Neural cell (in vitro differentiated cells): ENCODE data around the gene DCTN1. TPM values are rescaled to one million over a fixed set of nuclear protein-coding genes. Genes with fewer than 3 reads are reported as not detected.

Experiments used
- H2AFZ ChIP-seq: fragments of 200-600, 300-800 bp; sonication (generic), shearing (Covaris generic); 2 replicates; pipeline ENCODE4 v1.6.0; 2014; ENCODE audit warnings: low read depth, mild to moderate bottlenecking, antibody characterized with exemption, low read length, moderate library complexity
- H3F3A ChIP-seq: fragments of 200-600 bp; shearing (Covaris generic); 2 replicates; pipeline ENCODE4 v1.6.1; 2016; ENCODE audit warnings: mild to moderate bottlenecking, moderate library complexity, mixed read lengths, antibody characterized with exemption, low read length; ENCODE audit not compliant: insufficient read depth, poor library complexity, severe bottlenecking
- H3K27ac ChIP-seq: fragments of 200-600, 300-800 bp; sonication (generic), shearing (Covaris generic); 2 replicates; pipeline ENCODE4 v1.5.1; 2014; ENCODE audit warnings: mild to moderate bottlenecking, low read length, moderate library complexity
- H3K27me3 ChIP-seq: fragments of 300-800, 200-600 bp; sonication (generic), shearing (Covaris generic); 2 replicates; pipeline ENCODE4 v1.6.0; 2014; ENCODE audit warnings: mild to moderate bottlenecking, low read depth, low read length, moderate library complexity; ENCODE audit not compliant: insufficient read depth
- H3K36me3 ChIP-seq: fragments of 300-800, 200-600 bp; sonication (generic), shearing (Covaris generic); 2 replicates; pipeline ENCODE4 v1.5.1; 2014; ENCODE audit warnings: mild to moderate bottlenecking, antibody characterized with exemption, low read length, moderate library complexity; ENCODE audit not compliant: insufficient read depth
- H3K4me2 ChIP-seq: fragments of 300-800, 200-600 bp; sonication (generic), shearing (Covaris generic); 2 replicates; pipeline ENCODE4 v1.6.0; 2014; ENCODE audit warnings: mild to moderate bottlenecking, low read length
- H3K4me3 ChIP-seq: fragments of 300-800, 200-600 bp; sonication (generic), shearing (Covaris generic); 2 replicates; pipeline ENCODE4 v1.5.1; 2014; ENCODE audit warnings: mild to moderate bottlenecking, low read length, moderate library complexity
- H3K79me2 ChIP-seq: fragments of 200-600 bp; shearing (Covaris generic); replicated peaks from 2 replicates; pipeline ENCODE4 v1.6.0; 2014; ENCODE audit warnings: mild to moderate bottlenecking, low read length, moderate library complexity; ENCODE audit not compliant: insufficient read depth
- H3K9ac ChIP-seq: fragments of 300-800, 200-600 bp; sonication (generic), shearing (Covaris generic); 2 replicates; pipeline ENCODE4 v1.6.1; 2016; ENCODE audit warnings: mild to moderate bottlenecking, low read length, mixed read lengths
- H3K9me2 ChIP-seq: fragments of 200-600 bp; shearing (Covaris generic); 2 replicates; pipeline ENCODE4 v1.6.1; 2016; ENCODE audit warnings: mild to moderate bottlenecking, low read length, mixed read lengths; ENCODE audit not compliant: insufficient read depth
- H3K9me3 ChIP-seq: fragments of 200-600, 300-800 bp; sonication (generic), shearing (Covaris generic); 2 replicates; pipeline ENCODE4 v1.6.1; 2016; ENCODE audit warnings: mild to moderate bottlenecking, mixed run types, low read length, moderate library complexity, mixed read lengths
- H4K20me1 ChIP-seq: fragments of 200-600 bp; shearing (Covaris generic); 2 replicates; pipeline ENCODE4 v1.6.1; 2016; ENCODE audit warnings: mild to moderate bottlenecking, mixed run types; ENCODE audit not compliant: insufficient read depth
- EP300 ChIP-seq: fragments of 450-650 bp; conservative IDR thresholded peaks from 2 replicates; pipeline ENCODE4 v1.6.1; 2014; ENCODE audit warnings: antibody characterized with exemption, mild to moderate bottlenecking, moderate library complexity; ENCODE audit not compliant: poor library complexity, severe bottlenecking
- EZH2 ChIP-seq: fragments of 200-600, 300-800 bp; shearing (Covaris generic), sonication (generic); IDR thresholded peaks from 2 replicates; pipeline ENCODE4 v1.6.1; 2014; ENCODE audit warnings: antibody characterized with exemption, low read length, borderline replicate concordance, mild to moderate bottlenecking; ENCODE audit not compliant: insufficient read depth, poor library complexity, severe bottlenecking
- MXI1 ChIP-seq: fragments of 450-650 bp; conservative IDR thresholded peaks from 2 replicates; pipeline ENCODE4 v1.6.1; 2014; ENCODE audit warnings: antibody characterized with exemption, mild to moderate bottlenecking; ENCODE audit not compliant: poor library complexity, severe bottlenecking
- POLR2AphosphoS5 ChIP-seq: IDR thresholded peaks from 2 replicates; pipeline ENCODE4 v1.6.1; 2012
- RAD21 ChIP-seq: fragments of 450-650 bp; conservative IDR thresholded peaks from 2 replicates; pipeline ENCODE4 v1.6.1; 2014; ENCODE audit warnings: antibody characterized with exemption, mild to moderate bottlenecking, moderate library complexity
- SMC3 ChIP-seq: fragments of 450-650 bp; conservative IDR thresholded peaks from 2 replicates; pipeline ENCODE4 v1.6.1; 2014; ENCODE audit warnings: antibody characterized with exemption, mild to moderate bottlenecking, moderate library complexity; ENCODE audit not compliant: poor library complexity
- TAF1 ChIP-seq: IDR thresholded peaks from 2 replicates; pipeline ENCODE4 v1.6.1; 2012; ENCODE audit warnings: low read depth
- polyA plus RNA-seq: library from polyadenylated mRNA; depleted of rRNA; stranded (reverse); fragments of >200 nt; gene quantifications from 2 replicates; pipeline ENCODE4 v1.2.3, GENCODE V29; 2014
- TF ChIP-seq, protein P1 (sequence below): IDR thresholded peaks from 2 replicates; pipeline ENCODE4 v1.6.1; 2012; ENCODE audit warnings: borderline replicate concordance
- TF ChIP-seq, protein P2 (sequence below): fragments of 450-650 bp; IDR thresholded peaks from 2 replicates; pipeline ENCODE4 v1.5.1; 2014; ENCODE audit warnings: antibody characterized with exemption, mild to moderate bottlenecking, moderate library complexity; ENCODE audit not compliant: poor library complexity, severe bottlenecking

DCTN1 gene
- polyA plus RNA-seq, 1 donor from 2014 or later = 160 TPM

DNA sequence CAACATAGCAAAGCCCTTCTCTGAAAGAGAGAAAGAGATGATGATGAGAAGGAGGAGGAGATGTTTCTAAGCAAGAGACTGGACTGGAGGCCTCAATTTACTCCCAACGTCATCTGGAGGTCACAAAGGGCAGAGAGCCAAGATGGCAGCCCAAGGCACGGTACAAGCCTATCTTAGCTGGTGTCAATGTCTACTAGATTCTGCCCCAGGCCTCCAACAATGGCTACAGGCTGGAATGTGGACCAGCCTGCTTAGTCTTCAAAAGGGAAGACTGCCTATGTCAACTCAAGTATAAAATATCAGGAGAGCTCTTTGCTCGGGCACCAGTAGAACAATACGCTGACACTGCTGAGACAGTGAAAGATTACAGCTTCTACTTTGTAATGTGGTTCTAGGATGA, 30.2 kb downstream of the DCTN1 start:
- H3K9me3 ChIP-seq = no peaks in the 10 kb centered on the region
- H3F3A ChIP-seq = no peaks in the 10 kb centered on the region
- no peaks in the 10 kb centered on the region for H3K27me3 ChIP-seq
- no peak overlapping the region for H2AFZ ChIP-seq
- H3K4me2 ChIP-seq = no peak overlapping the region
- H4K20me1 ChIP-seq = no peaks in the 10 kb centered on the region
- H3K36me3 ChIP-seq = no peaks in the 10 kb centered on the region
- H3K79me2 ChIP-seq = no peaks in the 10 kb centered on the region
- H3K9ac ChIP-seq = no peak overlapping the region
- no peak overlapping the region for H3K4me3 ChIP-seq
- TF ChIP-seq TAF1 (no peak), RAD21 (no peak), EZH2 (no peak), POLR2AphosphoS5 (no peak), MXI1 (no peak), EP300 (no peak), SMC3 (no peak)
- TF ChIP-seq, protein P1, sequence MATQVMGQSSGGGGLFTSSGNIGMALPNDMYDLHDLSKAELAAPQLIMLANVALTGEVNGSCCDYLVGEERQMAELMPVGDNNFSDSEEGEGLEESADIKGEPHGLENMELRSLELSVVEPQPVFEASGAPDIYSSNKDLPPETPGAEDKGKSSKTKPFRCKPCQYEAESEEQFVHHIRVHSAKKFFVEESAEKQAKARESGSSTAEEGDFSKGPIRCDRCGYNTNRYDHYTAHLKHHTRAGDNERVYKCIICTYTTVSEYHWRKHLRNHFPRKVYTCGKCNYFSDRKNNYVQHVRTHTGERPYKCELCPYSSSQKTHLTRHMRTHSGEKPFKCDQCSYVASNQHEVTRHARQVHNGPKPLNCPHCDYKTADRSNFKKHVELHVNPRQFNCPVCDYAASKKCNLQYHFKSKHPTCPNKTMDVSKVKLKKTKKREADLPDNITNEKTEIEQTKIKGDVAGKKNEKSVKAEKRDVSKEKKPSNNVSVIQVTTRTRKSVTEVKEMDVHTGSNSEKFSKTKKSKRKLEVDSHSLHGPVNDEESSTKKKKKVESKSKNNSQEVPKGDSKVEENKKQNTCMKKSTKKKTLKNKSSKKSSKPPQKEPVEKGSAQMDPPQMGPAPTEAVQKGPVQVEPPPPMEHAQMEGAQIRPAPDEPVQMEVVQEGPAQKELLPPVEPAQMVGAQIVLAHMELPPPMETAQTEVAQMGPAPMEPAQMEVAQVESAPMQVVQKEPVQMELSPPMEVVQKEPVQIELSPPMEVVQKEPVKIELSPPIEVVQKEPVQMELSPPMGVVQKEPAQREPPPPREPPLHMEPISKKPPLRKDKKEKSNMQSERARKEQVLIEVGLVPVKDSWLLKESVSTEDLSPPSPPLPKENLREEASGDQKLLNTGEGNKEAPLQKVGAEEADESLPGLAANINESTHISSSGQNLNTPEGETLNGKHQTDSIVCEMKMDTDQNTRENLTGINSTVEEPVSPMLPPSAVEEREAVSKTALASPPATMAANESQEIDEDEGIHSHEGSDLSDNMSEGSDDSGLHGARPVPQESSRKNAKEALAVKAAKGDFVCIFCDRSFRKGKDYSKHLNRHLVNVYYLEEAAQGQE = no peak
- TF ChIP-seq, protein P2, sequence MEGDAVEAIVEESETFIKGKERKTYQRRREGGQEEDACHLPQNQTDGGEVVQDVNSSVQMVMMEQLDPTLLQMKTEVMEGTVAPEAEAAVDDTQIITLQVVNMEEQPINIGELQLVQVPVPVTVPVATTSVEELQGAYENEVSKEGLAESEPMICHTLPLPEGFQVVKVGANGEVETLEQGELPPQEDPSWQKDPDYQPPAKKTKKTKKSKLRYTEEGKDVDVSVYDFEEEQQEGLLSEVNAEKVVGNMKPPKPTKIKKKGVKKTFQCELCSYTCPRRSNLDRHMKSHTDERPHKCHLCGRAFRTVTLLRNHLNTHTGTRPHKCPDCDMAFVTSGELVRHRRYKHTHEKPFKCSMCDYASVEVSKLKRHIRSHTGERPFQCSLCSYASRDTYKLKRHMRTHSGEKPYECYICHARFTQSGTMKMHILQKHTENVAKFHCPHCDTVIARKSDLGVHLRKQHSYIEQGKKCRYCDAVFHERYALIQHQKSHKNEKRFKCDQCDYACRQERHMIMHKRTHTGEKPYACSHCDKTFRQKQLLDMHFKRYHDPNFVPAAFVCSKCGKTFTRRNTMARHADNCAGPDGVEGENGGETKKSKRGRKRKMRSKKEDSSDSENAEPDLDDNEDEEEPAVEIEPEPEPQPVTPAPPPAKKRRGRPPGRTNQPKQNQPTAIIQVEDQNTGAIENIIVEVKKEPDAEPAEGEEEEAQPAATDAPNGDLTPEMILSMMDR = no peak
- H3K9me2 ChIP-seq = no peaks in the 10 kb centered on the region
- H3K27ac ChIP-seq = no peak overlapping the region

DNA sequence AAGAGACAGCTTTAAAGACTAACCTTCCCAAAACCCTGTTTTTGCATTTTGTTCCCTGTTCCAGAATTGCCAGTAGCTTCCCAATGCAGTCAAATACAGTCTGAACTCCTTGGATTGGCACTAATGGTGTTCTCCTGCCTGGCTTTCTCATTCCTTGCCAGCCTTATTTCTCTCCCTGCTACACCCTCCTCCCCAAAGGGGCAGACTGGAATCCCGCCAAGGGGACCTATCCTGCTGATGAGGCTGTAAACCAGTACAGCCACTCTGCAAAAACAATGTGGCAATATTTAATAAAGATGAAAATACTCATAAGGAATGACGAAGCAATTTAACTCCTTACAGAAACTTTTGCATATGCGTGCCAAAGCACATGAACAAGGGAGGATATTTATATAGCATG, 32.4 kb downstream of the DCTN1 start:
- H3K9me3 ChIP-seq = no peaks in the 10 kb centered on the region
- H3F3A ChIP-seq = no peaks in the 10 kb centered on the region
- no peak overlapping the region for H3K27ac ChIP-seq
- H3K9ac ChIP-seq = no peak overlapping the region
- no peaks in the 10 kb centered on the region for H4K20me1 ChIP-seq
- H3K36me3 ChIP-seq = no peaks in the 10 kb centered on the region
- no peaks in the 10 kb centered on the region for H3K79me2 ChIP-seq
- no peaks in the 10 kb centered on the region for H3K9me2 ChIP-seq
- H3K27me3 ChIP-seq = no peaks in the 10 kb centered on the region
- H2AFZ ChIP-seq = no peak overlapping the region
- no peak overlapping the region for H3K4me2 ChIP-seq
- no peak for TF ChIP-seq SMC3
- no peak for TF ChIP-seq POLR2AphosphoS5
- TF ChIP-seq, protein P2 = no peak
- TF ChIP-seq EP300 = no peak
- TF ChIP-seq, protein P1 = no peak
- no peak for TF ChIP-seq TAF1
- no peak for TF ChIP-seq EZH2
- TF ChIP-seq RAD21 = no peak
- TF ChIP-seq MXI1 = no peak
- no peak overlapping the region for H3K4me3 ChIP-seq
